ENCODE results near the gene JAG2. TPM values are rescaled to one million over a fixed set of nuclear protein-coding genes. Genes with fewer than 3 reads are reported as not detected.

The JAG2 gene
- total RNA-seq, 1 donor from 2014 or later: 84.1 TPM

DNA sequence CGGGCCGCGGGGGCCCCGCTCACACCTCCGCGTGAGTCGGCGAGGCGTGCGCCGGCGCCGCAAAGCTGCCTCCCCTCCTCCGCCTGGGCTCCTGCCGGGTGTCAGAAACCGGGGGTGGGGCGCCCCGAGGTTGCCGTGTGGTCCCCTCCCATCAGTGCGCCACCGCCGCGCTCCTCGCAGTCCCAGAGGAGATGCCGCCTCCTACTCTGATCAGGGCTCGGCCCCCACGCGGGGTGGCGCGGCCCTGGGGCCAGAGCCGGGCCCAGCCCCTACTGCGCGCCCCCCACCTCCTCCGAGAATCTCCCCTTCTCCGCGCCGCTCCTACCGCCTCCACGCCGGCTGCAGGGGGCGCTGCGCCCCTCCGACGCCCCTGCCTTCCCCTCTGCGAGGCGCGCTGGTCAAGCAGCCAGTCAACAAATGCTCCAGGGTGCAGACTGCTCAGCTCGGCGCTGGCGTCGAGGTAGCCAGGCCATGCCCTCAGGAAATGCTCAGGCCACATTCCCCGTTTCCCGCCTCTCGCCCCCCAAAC, 467 bp upstream of the JAG2 start:
- TF ChIP-seq, protein P1, sequence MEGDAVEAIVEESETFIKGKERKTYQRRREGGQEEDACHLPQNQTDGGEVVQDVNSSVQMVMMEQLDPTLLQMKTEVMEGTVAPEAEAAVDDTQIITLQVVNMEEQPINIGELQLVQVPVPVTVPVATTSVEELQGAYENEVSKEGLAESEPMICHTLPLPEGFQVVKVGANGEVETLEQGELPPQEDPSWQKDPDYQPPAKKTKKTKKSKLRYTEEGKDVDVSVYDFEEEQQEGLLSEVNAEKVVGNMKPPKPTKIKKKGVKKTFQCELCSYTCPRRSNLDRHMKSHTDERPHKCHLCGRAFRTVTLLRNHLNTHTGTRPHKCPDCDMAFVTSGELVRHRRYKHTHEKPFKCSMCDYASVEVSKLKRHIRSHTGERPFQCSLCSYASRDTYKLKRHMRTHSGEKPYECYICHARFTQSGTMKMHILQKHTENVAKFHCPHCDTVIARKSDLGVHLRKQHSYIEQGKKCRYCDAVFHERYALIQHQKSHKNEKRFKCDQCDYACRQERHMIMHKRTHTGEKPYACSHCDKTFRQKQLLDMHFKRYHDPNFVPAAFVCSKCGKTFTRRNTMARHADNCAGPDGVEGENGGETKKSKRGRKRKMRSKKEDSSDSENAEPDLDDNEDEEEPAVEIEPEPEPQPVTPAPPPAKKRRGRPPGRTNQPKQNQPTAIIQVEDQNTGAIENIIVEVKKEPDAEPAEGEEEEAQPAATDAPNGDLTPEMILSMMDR (IDR thresholded peaks at IDR 0.05; ENCODE audit: partially characterized antibody, unreplicated experiment): peak; percentile 83
- Mint-ChIP-seq H3K27ac (ENCODE audit: unreplicated experiment) (no peak overlapping the region), H3K9me3 (ENCODE audit: unreplicated experiment) (peaks cover 7% of the 10 kb centered on the region), H3K27me3 (ENCODE audit: unreplicated experiment) (peaks cover 11% of the 10 kb centered on the region), H3K4me1 (ENCODE audit: low read depth, unreplicated experiment) (peaks cover 9% of the 10 kb centered on the region), H3K4me3 (ENCODE audit: unreplicated experiment) (peak overlapping the region; percentile 71), H3K36me3 (ENCODE audit: unreplicated experiment) (no peaks in the 10 kb centered on the region)
- DNase-seq: peak; percentile 86

DNA sequence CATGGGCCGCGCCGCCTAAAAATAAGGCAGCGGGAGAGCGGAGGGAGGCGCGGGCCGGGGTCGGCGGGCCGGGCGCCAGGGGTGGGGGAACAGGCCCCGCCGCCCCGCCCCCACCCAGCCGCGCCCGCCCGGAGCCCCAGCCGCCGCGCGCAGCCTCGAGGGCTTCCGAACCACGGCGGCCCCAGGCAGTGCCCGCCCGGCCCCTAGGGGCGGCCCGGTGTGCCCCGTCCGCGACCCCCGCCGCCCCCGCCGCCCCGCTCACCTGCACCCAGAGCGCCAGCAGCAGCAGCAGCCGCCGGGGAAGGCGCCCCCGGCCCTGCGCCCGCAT, 519 bp downstream of the JAG2 start:
- H3K27ac Mint-ChIP-seq (ENCODE audit: unreplicated experiment): no peak overlapping the region
- TF ChIP-seq, protein P1 (IDR thresholded peaks at IDR 0.05; ENCODE audit: partially characterized antibody, unreplicated experiment): no peak
- no peaks in the 10 kb centered on the region for H3K36me3 Mint-ChIP-seq (ENCODE audit: unreplicated experiment)
- no peak for DNase-seq
- peak overlapping the region; percentile 63 for H3K4me3 Mint-ChIP-seq (ENCODE audit: unreplicated experiment)
- H3K9me3 Mint-ChIP-seq (ENCODE audit: unreplicated experiment): peaks cover 7% of the 10 kb centered on the region
- H3K27me3 Mint-ChIP-seq (ENCODE audit: unreplicated experiment): peaks cover 11% of the 10 kb centered on the region
- H3K4me1 Mint-ChIP-seq (ENCODE audit: low read depth, unreplicated experiment): peaks cover 9% of the 10 kb centered on the region

DNA sequence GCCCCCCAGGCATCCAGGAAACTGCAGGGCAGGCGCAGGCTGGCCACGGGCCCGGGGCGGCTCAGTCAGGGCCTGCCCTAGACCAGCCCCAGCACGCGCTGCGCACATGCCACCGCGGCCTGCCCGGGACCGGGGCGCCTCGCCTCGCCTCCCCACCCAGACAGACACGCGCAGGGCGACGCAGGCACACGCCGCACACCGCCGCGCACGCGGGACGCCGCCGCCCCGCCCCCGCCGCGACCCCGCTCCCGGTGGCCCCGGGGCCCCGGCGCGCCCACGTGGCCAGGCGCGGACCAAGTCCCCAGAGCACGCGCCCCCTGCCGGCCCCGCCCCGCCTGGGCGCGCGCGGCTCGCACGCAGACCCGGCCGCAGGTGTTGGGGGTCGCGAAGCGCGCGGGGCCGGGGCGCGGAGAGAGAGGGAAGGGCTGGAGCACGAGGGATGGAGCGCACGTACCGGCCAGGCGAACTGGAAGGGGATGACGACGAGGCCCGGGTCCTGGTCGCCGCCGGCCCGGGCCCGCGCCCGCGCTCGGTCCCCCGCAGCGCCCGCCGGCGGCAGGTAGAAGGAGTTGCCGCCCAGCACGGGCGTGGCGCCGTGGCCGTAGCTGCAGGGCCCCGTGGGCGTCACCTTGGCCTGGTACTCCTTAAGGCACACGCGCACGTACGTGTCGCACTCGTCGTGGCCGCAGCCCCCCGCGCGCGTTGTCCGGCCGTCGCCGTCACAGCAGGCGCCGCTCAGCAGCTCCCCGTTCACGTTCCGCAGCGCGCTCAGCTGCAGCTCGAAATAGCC, 1.1 kb downstream of the JAG2 start:
- Mint-ChIP-seq H3K9me3 (ENCODE audit: unreplicated experiment) (peaks cover 9% of the 10 kb centered on the region), H3K27me3 (ENCODE audit: unreplicated experiment) (peaks cover 11% of the 10 kb centered on the region), H3K27ac (ENCODE audit: unreplicated experiment) (no peak overlapping the region), H3K4me1 (ENCODE audit: low read depth, unreplicated experiment) (peaks cover 9% of the 10 kb centered on the region), H3K4me3 (ENCODE audit: unreplicated experiment) (peak overlapping the region; percentile 68), H3K36me3 (ENCODE audit: unreplicated experiment) (no peaks in the 10 kb centered on the region)
- peak; percentile 63 for DNase-seq
- TF ChIP-seq, protein P1 (IDR thresholded peaks at IDR 0.05; ENCODE audit: partially characterized antibody, unreplicated experiment): peak; percentile 37

DNA sequence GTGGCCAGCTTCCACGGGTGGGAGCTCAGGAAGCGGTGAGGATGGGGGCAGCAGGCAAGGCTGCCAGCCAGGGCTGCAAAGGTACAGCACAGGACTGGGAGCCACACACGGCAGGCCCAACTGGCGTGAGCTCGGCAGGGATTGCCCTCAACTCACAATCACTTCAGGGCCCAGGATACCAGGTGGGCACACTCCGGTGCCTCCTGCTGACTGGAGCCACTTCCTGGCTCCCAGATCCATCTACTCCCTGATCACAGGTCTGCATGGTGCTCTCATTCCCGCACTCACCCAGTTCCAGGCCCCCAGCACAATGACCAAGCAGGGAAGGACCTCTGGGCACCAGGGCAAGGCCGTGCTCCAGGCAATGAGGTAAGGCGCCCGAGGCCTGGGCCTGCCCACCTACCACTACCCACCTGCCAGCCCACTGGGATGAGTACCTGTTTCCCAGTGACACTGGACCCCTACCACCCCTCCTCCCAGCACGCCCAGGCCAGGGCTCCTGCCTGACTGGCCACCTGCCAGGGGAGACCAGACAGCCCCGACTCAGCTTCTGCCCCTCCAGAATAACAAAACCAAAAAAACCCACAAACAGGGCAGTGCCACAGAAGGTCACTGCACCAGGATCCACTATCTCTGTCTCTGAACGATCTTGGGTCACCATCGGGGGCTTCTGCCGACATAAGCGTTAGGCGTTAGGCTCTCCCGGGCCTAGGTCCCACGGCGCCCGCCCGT, 1.8 kb downstream of the JAG2 start:
- Mint-ChIP-seq H3K27ac (ENCODE audit: unreplicated experiment) (no peak overlapping the region), H3K4me3 (ENCODE audit: unreplicated experiment) (peak overlapping the region; percentile 68), H3K9me3 (ENCODE audit: unreplicated experiment) (peaks cover 9% of the 10 kb centered on the region), H3K4me1 (ENCODE audit: low read depth, unreplicated experiment) (peaks cover 7% of the 10 kb centered on the region), H3K27me3 (ENCODE audit: unreplicated experiment) (peaks cover 11% of the 10 kb centered on the region), H3K36me3 (ENCODE audit: unreplicated experiment) (no peaks in the 10 kb centered on the region)
- no peak for DNase-seq
- TF ChIP-seq, protein P1 (IDR thresholded peaks at IDR 0.05; ENCODE audit: partially characterized antibody, unreplicated experiment): no peak

Data from glutamatergic neuron (in vitro differentiated cells).